ENCODE data around the gene EFNA5.

DNA sequence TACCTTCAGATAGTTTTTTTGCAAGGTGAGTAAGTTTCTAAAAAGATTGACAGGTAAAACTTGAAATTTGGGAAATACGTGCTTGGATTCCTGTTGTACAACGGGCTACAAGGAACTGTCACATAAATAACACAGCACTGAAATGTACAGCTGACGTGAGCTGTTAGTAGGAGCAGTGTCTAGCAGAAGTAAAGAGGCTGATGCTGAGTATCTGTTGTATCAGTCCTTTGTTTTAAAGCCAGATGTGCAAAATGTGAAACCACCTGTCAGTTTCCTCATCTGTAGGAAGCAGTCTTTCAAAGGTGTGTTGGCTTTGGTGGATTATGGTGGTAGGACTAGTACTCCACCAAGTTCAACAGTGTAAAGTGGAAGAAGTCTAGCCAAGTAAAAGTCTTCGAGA is 122.3 kb downstream of the EFNA5 start:
- no peak for TF ChIP-seq CTCF (IDR thresholded peaks at IDR 0.05)
- no peak for TF ChIP-seq POLR2A (IDR thresholded peaks at IDR 0.05)
- no peak for TF ChIP-seq POLR2AphosphoS5 (IDR thresholded peaks at IDR 0.05)
- no peak for TF ChIP-seq EP300 (IDR thresholded peaks at IDR 0.05)

Measured in suprapubic skin (tissue), 4 donors.